HAP-1 (cell line): ENCODE measurements around the gene RNASE2.

Experiments used
- DNase-seq, 2 experiments: peaks; one replicate each; pipeline ENCODE4 v3.0.0-alpha.2; 2016 to 2020; ENCODE audit warnings: low spot score in 2 of 2
- H3K27me3 ChIP-seq: fragments of 250-450 bp; sonication (Bioruptor Pico); 2 replicates; pipeline ENCODE4 v1.5.1; 2020; ENCODE audit warnings: low read depth, mild to moderate bottlenecking, moderate library complexity
- H3K36me3 ChIP-seq: fragments of 250-450 bp; sonication (Bioruptor Pico); replicated peaks from 2 replicates; pipeline ENCODE4 v1.5.1; 2020; ENCODE audit warnings: mild to moderate bottlenecking
- H3K4me1 ChIP-seq: fragments of 250-450 bp; sonication (Bioruptor Pico); 2 replicates; pipeline ENCODE4 v1.5.1; 2020; ENCODE audit warnings: mild to moderate bottlenecking
- H3K4me3 ChIP-seq: fragments of 250-450 bp; sonication (Bioruptor Pico); 2 replicates; pipeline ENCODE4 v1.5.1; 2020; ENCODE audit warnings: mild to moderate bottlenecking, moderate library complexity
- H3K9me3 ChIP-seq: fragments of 250-450 bp; sonication (Bioruptor Pico); 2 replicates; pipeline ENCODE4 v1.5.1; 2020; ENCODE audit warnings: mild to moderate bottlenecking, moderate library complexity
- in situ Hi-C: fragments of 300-500 bp; cut with MboI; formaldehyde crosslinking; loops from 3 replicates; pipeline ENCODE4 v1.14.3; 2020; ENCODE audit warnings: low sequenced_read_pairs, inconsistent platforms, mixed read lengths

Gene RNASE2

GRCh38 chr14:20989787-20990600, 34.7 kb downstream of the RNASE2 start, which contains the start of gene METTL17:
Gene METTL17 (plus strand): TSS chr14:20989980. CDS start chr14:20990003, 23 bp downstream.
- DNase-seq: peak; percentile 94 to 97
- in situ Hi-C loops: no loop called here
- H3K4me3 ChIP-seq: peak within 1 kb of the TSS; percentile 91
- H3K27me3 ChIP-seq: no peaks in the 10 kb centered on the region
- peaks cover 13% of the 10 kb centered on the region for H3K4me1 ChIP-seq
- no peaks in the 10 kb centered on the region for H3K9me3 ChIP-seq
- H3K36me3 ChIP-seq: peaks cover 32% of the 10 kb centered on the region

- Histone ChIP-seq H3K4me3 (no peak overlapping the region), H3K9me3 (no peaks in the 10 kb centered on the region), H3K36me3 (peaks cover 52% of the 10 kb centered on the region), H3K4me1 (peaks cover 3% of the 10 kb centered on the region), H3K27me3 (no peaks in the 10 kb centered on the region)
- DNase-seq: no peak
- in situ Hi-C loops: no loop called here
Observed at GRCh38 chr14:20996521-20996920, 41.2 kb downstream of the RNASE2 start.

GRCh38 chr14:20997115-20997514, 41.8 kb downstream of the RNASE2 start:
- in situ Hi-C loops: no loop called here
- no peak overlapping the region for H3K4me3 ChIP-seq
- no peaks in the 10 kb centered on the region for H3K27me3 ChIP-seq

GRCh38 chr14:20997564-20997963, 42.3 kb downstream of the RNASE2 start:
- in situ Hi-C loops: no loop called here
- Histone ChIP-seq H3K4me3 (no peak overlapping the region), H3K27me3 (no peaks in the 10 kb centered on the region), H3K4me1 (no peaks in the 10 kb centered on the region), H3K36me3 (peaks cover 42% of the 10 kb centered on the region), H3K9me3 (no peaks in the 10 kb centered on the region)
- DNase-seq: no peak

More at GRCh38 chr14:20997115-20997514, 41.8 kb downstream of the RNASE2 start:
- no peak for DNase-seq
- no peaks in the 10 kb centered on the region for H3K9me3 ChIP-seq
- peaks cover 1% of the 10 kb centered on the region; the same call in 1 of the 2 replicates for H3K4me1 ChIP-seq
- H3K36me3 ChIP-seq: peaks cover 46% of the 10 kb centered on the region

- Histone ChIP-seq H3K9me3 (no peaks in the 10 kb centered on the region), H3K4me3 (no peak overlapping the region), H3K4me1 (no peaks in the 10 kb centered on the region), H3K36me3 (peaks cover 38% of the 10 kb centered on the region), H3K27me3 (no peaks in the 10 kb centered on the region)
- no peak for DNase-seq
- in situ Hi-C loops: no loop called here
Observed at GRCh38 chr14:20998139-20998538, 42.9 kb downstream of the RNASE2 start.

GRCh38 chr14:20998674-20999366, 43.5 kb downstream of the RNASE2 start, which contains the start of gene SLC39A2:
Gene SLC39A2 (plus strand): TSS chr14:20999293. CDS start chr14:20999447, 154 bp downstream.
- no peak within 1 kb of the TSS for H3K4me3 ChIP-seq
- in situ Hi-C loops: no loop called here
- no peaks in the 10 kb centered on the region for H3K9me3 ChIP-seq
- no peaks in the 10 kb centered on the region for H3K27me3 ChIP-seq
- no peak for DNase-seq
- no peaks in the 10 kb centered on the region for H3K4me1 ChIP-seq
- H3K36me3 ChIP-seq: peaks cover 32% of the 10 kb centered on the region

GRCh38 chr14:20999591-20999990, 44.3 kb downstream of the RNASE2 start:
- no peaks in the 10 kb centered on the region for H3K9me3 ChIP-seq
- no peak for DNase-seq
- H3K27me3 ChIP-seq: no peaks in the 10 kb centered on the region
- H3K36me3 ChIP-seq: peaks cover 25% of the 10 kb centered on the region
- no peaks in the 10 kb centered on the region for H3K4me1 ChIP-seq
- H3K4me3 ChIP-seq: no peak overlapping the region
- in situ Hi-C loops: no loop called here

- Histone ChIP-seq H3K9me3 (no peaks in the 10 kb centered on the region), H3K4me3 (no peak overlapping the region), H3K4me1 (no peaks in the 10 kb centered on the region)
Observed at GRCh38 chr14:21001218-21001617, 45.9 kb downstream of the RNASE2 start.

GRCh38 chr14:21003788-21004346, 48.6 kb downstream of the RNASE2 start:
- Histone ChIP-seq H3K36me3 (no peaks in the 10 kb centered on the region), H3K27me3 (no peaks in the 10 kb centered on the region), H3K4me1 (no peaks in the 10 kb centered on the region), H3K4me3 (no peak overlapping the region), H3K9me3 (no peaks in the 10 kb centered on the region)
- no peak for DNase-seq
- in situ Hi-C loops: no loop called here

More at GRCh38 chr14:21001218-21001617, 45.9 kb downstream of the RNASE2 start:
- no peak for DNase-seq
- in situ Hi-C loops: no loop called here
- Histone ChIP-seq H3K27me3 (no peaks in the 10 kb centered on the region), H3K36me3 (peaks cover 10% of the 10 kb centered on the region)
